HG02884 (cell line): ENCODE measurements around the gene PLPPR2.
"Not testable (repeated sequence)": the region's sequence is repeated elsewhere in the genome, so short reads cannot be mapped to it uniquely, and the experiment has no call there.

Experiments used
- ATAC-seq: cut with Tn5 transposase; IDR thresholded peaks from one replicate; pipeline ENCODE4 v1.9.1; 2021; ENCODE audit warnings: mild to moderate bottlenecking, moderate library complexity; ENCODE audit not compliant: unreplicated experiment

PLPPR2 gene

DNA sequence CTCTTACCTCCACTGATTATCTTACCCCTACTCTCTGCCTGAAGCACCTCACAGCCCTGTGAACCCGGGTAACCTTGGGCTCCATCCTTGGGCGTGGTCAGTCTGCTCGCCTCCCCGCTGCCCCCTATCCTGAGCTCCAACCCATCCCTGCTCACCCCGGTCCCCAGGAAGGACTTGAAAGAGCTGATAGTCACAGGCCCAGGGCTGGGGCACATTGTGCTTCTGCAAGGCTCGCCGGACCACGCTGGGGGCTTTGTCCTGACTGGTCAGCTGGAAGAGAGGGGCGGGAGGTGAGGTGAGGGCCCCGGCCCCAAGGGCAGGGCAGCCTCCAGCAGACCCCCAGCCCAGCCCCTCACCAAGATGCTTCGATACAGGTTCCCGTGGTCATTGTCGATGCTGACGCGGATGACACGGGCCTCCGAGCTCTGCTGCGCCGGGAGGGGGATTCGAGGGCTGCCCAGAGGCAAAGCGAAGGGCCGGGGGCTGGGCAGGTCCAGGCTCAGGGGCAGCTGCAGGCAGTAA lies 41.9 kb downstream of the PLPPR2 start:
- no peak for ATAC-seq

DNA sequence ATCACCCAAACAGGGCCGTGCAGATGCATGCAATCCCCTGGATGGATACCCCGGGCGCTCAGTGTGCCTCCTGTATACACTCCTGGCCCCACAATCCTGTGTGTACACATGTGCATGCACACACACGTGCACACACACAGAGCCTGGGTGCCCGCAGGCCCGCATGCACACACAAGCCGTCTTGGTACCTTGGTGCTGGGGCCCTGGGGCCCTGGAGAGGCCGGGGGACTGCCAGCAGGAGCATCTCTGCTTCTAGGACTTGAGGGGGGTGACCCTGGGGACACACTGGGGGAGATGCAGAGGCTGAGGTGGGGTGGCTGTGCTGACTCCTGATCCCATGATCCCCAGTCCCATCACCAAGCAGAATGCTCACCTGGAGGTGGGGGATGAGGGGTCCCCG lies 44.4 kb downstream of the PLPPR2 start:
- ATAC-seq: no peak

DNA sequence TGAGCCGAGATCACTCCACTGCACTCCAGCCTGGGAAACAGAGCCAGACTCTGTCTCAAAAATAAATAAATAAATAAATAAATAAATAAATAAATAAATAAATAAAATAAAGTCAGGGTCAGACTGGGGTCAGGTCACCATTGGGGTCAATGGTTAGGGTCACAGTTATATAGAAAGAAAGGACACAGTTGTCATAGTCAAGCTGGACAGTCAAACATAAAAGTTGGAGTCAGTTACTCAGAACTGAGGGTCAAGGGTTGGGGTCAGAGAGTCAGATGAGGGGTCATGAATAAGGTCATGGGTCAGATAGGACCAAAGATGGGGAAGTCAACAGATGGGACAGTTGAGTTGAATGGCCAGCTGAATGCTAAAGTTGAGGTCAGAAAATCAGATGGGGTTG lies 45.6 kb downstream of the PLPPR2 start:
- no peak for ATAC-seq

DNA sequence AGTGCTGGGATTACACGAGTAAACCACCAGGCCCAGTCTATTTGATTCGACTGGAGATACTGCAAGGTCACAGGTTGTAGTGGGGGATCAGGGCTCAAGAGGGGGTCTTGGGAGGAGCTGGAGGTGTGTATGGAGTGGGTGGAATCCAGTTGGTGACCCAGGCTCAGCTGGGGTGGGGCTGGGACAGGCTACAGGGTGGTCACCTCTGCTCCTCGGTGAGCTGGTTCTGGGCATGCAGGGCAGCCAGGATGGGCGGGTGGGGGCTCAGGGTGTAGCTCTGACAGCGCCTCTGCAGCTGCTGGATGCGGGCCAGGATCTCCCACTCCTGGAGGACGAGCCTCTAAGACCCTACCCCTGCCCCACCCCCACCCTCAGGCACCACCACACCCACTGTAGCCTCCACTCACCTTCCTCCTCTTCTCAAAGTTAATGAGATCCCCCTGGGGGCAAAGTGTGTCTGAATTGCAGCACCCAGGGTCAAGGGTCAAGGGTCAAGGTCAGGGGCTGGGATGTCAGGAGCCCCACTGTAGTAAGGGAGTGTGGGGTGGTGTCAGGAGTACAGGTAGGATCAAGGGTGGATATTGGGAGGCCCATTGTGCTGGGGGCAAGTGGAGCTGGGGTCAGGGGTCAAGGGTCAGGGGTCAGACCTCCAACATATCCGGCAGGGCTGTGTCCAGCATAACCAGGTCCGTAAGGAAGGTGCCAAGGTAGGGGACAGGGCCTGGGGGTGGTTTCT lies 46.7 kb downstream of the PLPPR2 start:
- no peak for ATAC-seq

DNA sequence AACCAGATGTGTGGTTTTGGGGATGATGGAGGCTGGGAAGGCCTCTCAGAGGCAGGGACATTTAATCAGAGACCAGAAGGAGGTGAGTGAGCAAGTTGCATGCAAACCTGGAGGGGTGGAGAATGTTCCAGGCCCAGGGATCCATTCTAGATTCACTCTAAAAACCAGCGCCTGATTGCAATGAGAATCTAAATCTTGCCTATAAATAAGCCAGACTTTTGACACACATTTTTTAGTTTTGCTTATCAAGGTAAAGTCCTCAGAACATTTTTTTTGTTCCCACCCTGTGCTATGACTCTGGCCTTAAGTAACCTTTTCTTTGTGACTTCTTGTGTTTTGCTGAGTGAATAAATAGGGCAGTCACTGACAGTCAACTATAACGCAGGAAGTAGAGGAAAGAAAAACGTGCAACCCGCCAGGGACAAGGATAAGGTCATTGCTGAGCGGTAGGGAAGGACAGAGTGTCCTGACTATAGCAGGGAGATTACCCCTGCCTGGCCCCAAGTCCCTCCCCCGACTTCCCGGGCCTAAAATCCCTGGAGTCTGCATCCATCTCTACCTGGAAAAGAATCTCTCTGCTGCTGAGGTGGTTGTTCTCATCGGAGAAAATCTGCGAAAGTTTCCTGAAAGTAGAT lies 49.5 kb downstream of the PLPPR2 start:
- no peak for ATAC-seq

DNA sequence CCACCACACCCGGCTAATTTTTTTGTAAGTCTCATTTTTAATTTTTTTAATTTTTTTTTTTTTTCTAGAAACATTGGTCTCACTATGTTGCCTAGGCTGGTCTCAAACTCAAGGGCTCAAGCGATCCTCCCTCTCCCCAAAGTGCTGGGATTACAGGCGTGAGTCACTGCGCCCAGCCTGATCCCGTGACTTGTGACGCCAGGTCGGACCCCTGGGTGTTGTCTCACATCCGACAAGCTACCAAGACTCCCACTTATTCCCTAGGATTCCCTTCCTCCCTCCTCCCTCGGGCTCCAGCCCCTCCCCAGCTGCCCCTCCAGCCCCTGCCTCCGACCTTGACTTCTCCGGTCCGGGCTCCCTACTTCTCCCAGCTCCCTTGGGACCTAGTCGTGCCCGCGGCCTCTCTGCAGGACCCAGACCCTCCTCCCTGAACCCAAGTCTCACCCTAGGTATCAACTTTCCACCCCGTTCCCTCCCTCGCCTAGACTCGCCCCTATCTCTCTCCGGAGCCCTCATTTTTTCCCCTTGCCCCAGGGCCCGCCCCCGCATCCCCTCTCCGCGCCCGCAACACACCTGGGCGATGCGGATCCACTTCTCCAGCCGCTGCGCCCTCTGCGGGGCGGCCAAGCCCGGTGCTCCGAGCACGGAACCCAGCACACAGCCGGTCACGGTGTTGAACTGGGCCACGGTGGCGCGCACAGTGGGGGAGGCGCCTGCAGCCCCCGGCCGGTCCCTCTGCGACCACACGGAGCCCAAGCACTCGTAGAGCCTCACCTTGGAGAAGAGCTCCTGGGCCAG lies 50.8 kb downstream of the PLPPR2 start:
- no peak for ATAC-seq

- ATAC-seq: not testable (repeated sequence)
Measured at GRCh38 chr19:11406703-11407236, 51.5 kb downstream of the PLPPR2 start.

- ATAC-seq: no peak
Measured at GRCh38 chr19:11408591-11408990, 53.4 kb downstream of the PLPPR2 start.

DNA sequence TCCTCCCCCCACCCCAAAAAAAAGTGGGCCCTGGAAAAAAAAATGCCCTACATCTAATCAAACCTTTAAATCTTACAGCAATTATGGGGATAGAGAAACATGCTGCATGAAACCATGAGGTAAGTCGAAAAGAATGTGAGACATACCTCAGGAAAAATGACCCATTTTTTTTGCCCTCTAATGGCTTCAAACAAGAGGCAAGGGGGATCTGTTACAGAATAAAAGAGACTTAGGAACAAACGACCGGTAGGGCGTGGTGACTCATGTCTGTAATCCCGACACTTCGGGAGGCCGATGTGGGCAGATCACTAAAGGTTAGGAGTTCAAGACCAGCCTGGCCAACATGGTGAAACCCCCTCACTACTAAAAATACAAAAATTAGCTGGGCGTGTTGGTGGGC lies 55.5 kb downstream of the PLPPR2 start:
- no peak for ATAC-seq

DNA sequence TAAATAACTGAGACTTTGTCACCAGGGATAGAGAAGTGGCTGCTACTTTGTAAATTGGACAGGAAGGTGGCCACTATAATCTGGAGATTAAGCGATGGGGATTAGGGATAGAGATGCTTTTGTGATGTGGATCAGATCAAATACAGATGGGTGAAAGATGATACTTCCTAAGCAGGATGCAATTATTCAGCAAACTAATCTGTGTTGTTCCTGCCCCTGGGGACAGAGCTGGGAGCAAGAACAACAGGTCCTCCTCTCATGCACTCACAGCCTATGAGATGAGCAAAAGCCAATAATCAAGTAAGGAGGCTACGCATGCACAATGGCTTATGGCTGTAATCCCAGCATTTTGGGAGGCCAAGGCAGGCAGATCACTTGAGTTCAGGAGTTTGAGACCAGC lies 59.3 kb downstream of the PLPPR2 start:
- ATAC-seq: no peak
